Transverse colon (tissue), 4 donors: ENCODE data around the gene UBASH3A. TPM values are rescaled to one million over a fixed set of nuclear protein-coding genes. Genes with fewer than 3 reads are reported as not detected.

Source experiments
- DNase-seq: peaks from one replicate; pipeline ENCODE4 v3.0.0-alpha.2; 2019
- H3K27ac ChIP-seq, 4 donors: fragments of 200-600 bp; sonication (generic); 2 replicates each; pipeline ENCODE4 v1.5.1; 2016 to 2018; ENCODE audit warnings: inconsistent platforms in 4 of 4
- H3K27me3 ChIP-seq: fragments of 200-600 bp; sonication (generic); 2 replicates; pipeline ENCODE4 v1.5.1; 2017; ENCODE audit warnings: inconsistent platforms
- H3K36me3 ChIP-seq, 4 donors: fragments of 200-600 bp; sonication (generic); 2 replicates each; pipeline ENCODE4 v1.5.1; 2017 to 2019; ENCODE audit warnings: inconsistent platforms in 4 of 4
- H3K4me1 ChIP-seq, 4 donors: fragments of 200-600 bp; sonication (generic); 2 replicates each; pipeline ENCODE4 v1.5.1; 2017 to 2020; ENCODE audit warnings: inconsistent platforms in 4 of 4
- H3K4me3 ChIP-seq, 4 donors: fragments of 200-600 bp; sonication (generic); 1 replicate in 1 of 4; 2 replicates in 3 of 4; pipeline versions ENCODE4 v1.5.1 to v1.6.1; 2017 to 2019; ENCODE audit warnings: inconsistent platforms in 4 of 4
- H3K9me3 ChIP-seq, 2 donors: fragments of 200-600 bp; sonication (generic); 2 replicates each; pipeline ENCODE4 v1.5.1; 2017 to 2019; ENCODE audit warnings: inconsistent platforms in 2 of 2
- CTCF ChIP-seq, 5 experiments: fragments of 200-600 bp in 3 of 5; fragments of 450-650 bp in 2 of 5; sonication (generic) in 3 of 5; IDR thresholded peaks; 1 replicate in 2 of 5; 2 replicates in 3 of 5; pipeline ENCODE4 v1.5.1; 2016 to 2017; ENCODE audit warnings: antibody characterized with exemption in 5 of 5, inconsistent platforms in 3 of 5, mild to moderate bottlenecking in 2 of 5, moderate library complexity in 1 of 5
- EP300 ChIP-seq: sonication (generic); formaldehyde crosslinking; IDR thresholded peaks from one replicate; pipeline ENCODE4 v1.6.1; 2017; ENCODE audit warnings: antibody characterized with exemption, low read depth
- POLR2A ChIP-seq: fragments of 450-650 bp; IDR thresholded peaks from one replicate; pipeline ENCODE4 v1.6.1; 2016; ENCODE audit warnings: antibody characterized with exemption, mild to moderate bottlenecking, moderate library complexity
- POLR2AphosphoS5 ChIP-seq, 3 donors: sonication (generic); formaldehyde crosslinking; IDR thresholded peaks; one replicate each; pipeline ENCODE4 v1.6.1; 2016; ENCODE audit warnings: antibody characterized with exemption in 3 of 3
- WGBS, 2 donors: methylation state at CpG; one replicate each; pipeline ENCODE4 v1.1.5; 2018; ENCODE audit warnings: low coverage in 1 of 2; 5-methylcytosine and 5-hydroxymethylcytosine counted together
- in situ Hi-C, 4 donors: fragments of 200-750 bp; cut with MboI; loops; one replicate each; pipeline versions ENCODE4 v1.15.0 to v1.15.1; 2017; ENCODE audit warnings: low sequenced_read_pairs in 3 of 4, low pct_ligation_motif_present in 1 of 4, low pct_unique_long_range_greater_than_20kb in 1 of 4
- intact Hi-C: fragments of 100-400 bp; cut with DNase I; formaldehyde crosslinking; loops from one replicate; pipeline ENCODE4 v1.15.1; 2023; ENCODE audit warnings: low total_unique reads
- total RNA-seq, 4 donors: library from RNA; depleted of rRNA; stranded (reverse); fragments of >200 nt; gene quantifications; one replicate each; pipeline ENCODE4 v1.1.0, GENCODE V29; 2016

UBASH3A gene
- total RNA-seq, 4 donors from 2014 or later = 0.37 to 3.0 (median 0.82) TPM; not detected in 1

- peak overlapping the region; percentile 78 to 87 (median 83) for H3K27ac ChIP-seq
- DNase-seq = peak; percentile 65
- H3K27me3 ChIP-seq = no peaks in the 10 kb centered on the region
- no peak overlapping the region for H3K4me3 ChIP-seq
- WGBS, 2 donors = 74 to 89% methylated on average over 10 to 17 of the region's 17 CpGs
- peaks cover 32 to 94% (median 73%) of the 10 kb centered on the region in 4 donors for H3K4me1 ChIP-seq
- no peaks in the 10 kb centered on the region for H3K36me3 ChIP-seq
- intact Hi-C loops (no loop called here), in situ Hi-C loops (loop anchor here in 1 of 4 donors (10.0 to 25.0 kb wide), 2 partner anchors 71 to 302 kb away; no protein-coding TSS in a partner anchor)
- no peaks in the 10 kb centered on the region for H3K9me3 ChIP-seq
- TF ChIP-seq EP300 (no peak), POLR2AphosphoS5 (IDR thresholded peaks at IDR 0.05) (no peak), CTCF (IDR thresholded peaks at IDR 0.05) (no peak), POLR2A (no peak)
Observed at GRCh38 chr21:42463861-42464515, 60.3 kb downstream of the UBASH3A start.

GRCh38 chr21:42465008-42465802 lies 61.5 kb downstream of the UBASH3A start:
- peak; percentile 34 for DNase-seq
- H3K4me3 ChIP-seq = no peak overlapping the region
- no peaks in the 10 kb centered on the region for H3K36me3 ChIP-seq
- H3K9me3 ChIP-seq = no peaks in the 10 kb centered on the region
- H3K4me1 ChIP-seq = peaks cover 34 to 94% (median 66%) of the 10 kb centered on the region in 4 donors
- intact Hi-C loops = no loop called here
- WGBS, 2 donors = 32 to 36% methylated on average over 4 to 8 of the region's 8 CpGs
- H3K27ac ChIP-seq = peak overlapping the region; percentile 76 to 87 (median 81)
- no peaks in the 10 kb centered on the region for H3K27me3 ChIP-seq
- TF ChIP-seq POLR2A (no peak), EP300 (no peak), CTCF (IDR thresholded peaks at IDR 0.05) (no peak), POLR2AphosphoS5 (IDR thresholded peaks at IDR 0.05) (peak in 2 of 3 donors; percentile 31 to 32)
- in situ Hi-C loops = loop anchor here in 1 of 4 donors (10.0 to 25.0 kb wide), 2 partner anchors 70 to 303 kb away; no protein-coding TSS in a partner anchor

GRCh38 chr21:42465803-42466127 lies 62.1 kb downstream of the UBASH3A start:
- TF ChIP-seq POLR2AphosphoS5 (IDR thresholded peaks at IDR 0.05) (no peak), EP300 (no peak), CTCF (IDR thresholded peaks at IDR 0.05) (no peak), POLR2A (no peak)
- H3K36me3 ChIP-seq = no peaks in the 10 kb centered on the region
- no peaks in the 10 kb centered on the region for H3K9me3 ChIP-seq
- 71% methylated on average over 3 of the region's 3 CpGs; no CpG with 5 or more reads in 1 of the 2 donors for WGBS, 2 donors
- in situ Hi-C loops = loop anchor here in 1 of 4 donors (10.0 to 25.0 kb wide), 2 partner anchors 69 to 303 kb away; no protein-coding TSS in a partner anchor
- DNase-seq = no peak
- peak overlapping the region; percentile 76 to 87 (median 81) for H3K27ac ChIP-seq
- intact Hi-C loops = no loop called here
- H3K4me1 ChIP-seq = peaks cover 29 to 91% (median 60%) of the 10 kb centered on the region in 4 donors
- H3K27me3 ChIP-seq = no peaks in the 10 kb centered on the region
- H3K4me3 ChIP-seq = no peak overlapping the region

- no peak for TF ChIP-seq POLR2AphosphoS5 (IDR thresholded peaks at IDR 0.05)
- no peak for TF ChIP-seq CTCF (IDR thresholded peaks at IDR 0.05)
- no peak for TF ChIP-seq EP300
- TF ChIP-seq POLR2A = no peak
- H3K4me3 ChIP-seq = no peak overlapping the region
- WGBS, 2 donors = 95% methylated on average over 10 of the region's 10 CpGs; no CpG with 5 or more reads in 1 of the 2 donors
- no peaks in the 10 kb centered on the region for H3K9me3 ChIP-seq
- H3K36me3 ChIP-seq = no peaks in the 10 kb centered on the region
- in situ Hi-C loops (loop anchor here in 1 of 4 donors (10.0 to 25.0 kb wide), 2 partner anchors 68 to 304 kb away; no protein-coding TSS in a partner anchor), intact Hi-C loops (no loop called here)
- peak overlapping the region in 1 of 4 donors; percentile 5 for H3K27ac ChIP-seq
- H3K4me1 ChIP-seq = peaks cover 23 to 82% (median 55%) of the 10 kb centered on the region in 4 donors
- H3K27me3 ChIP-seq = no peaks in the 10 kb centered on the region
- DNase-seq = peak; percentile 6
Observed at GRCh38 chr21:42466700-42467099, 63.0 kb downstream of the UBASH3A start.
